ENCODE measurements around the gene MEIOSIN.

The MEIOSIN gene

GRCh38 chr19:45772912-45773311 lies 39.7 kb downstream of the MEIOSIN start:
- H3K27me3 ChIP-seq, result peaks cover 99% of the 10 kb centered on the region
- no peaks in the 10 kb centered on the region for H3K9me3 ChIP-seq
- H3K4me1 ChIP-seq (ENCODE audit: control insufficient read depth in 1 of 2, insufficient read depth in 1 of 2, low read depth in 1 of 2, low read length in 1 of 2), result peaks cover 26 to 30% of the 10 kb centered on the region in 2 experiments
- no peak for TF ChIP-seq CTCF (IDR thresholded peaks at IDR 0.05)
- H3K27ac ChIP-seq, result no peak overlapping the region
- H3K4me3 ChIP-seq (ENCODE audit: low read depth in 1 of 2, low read length in 1 of 2), result no peak overlapping the region
- no peaks in the 10 kb centered on the region for H3K36me3 ChIP-seq

- no peaks in the 10 kb centered on the region for H3K36me3 ChIP-seq
- H3K4me3 ChIP-seq (ENCODE audit: low read depth in 1 of 2, low read length in 1 of 2), result no peak overlapping the region
- peaks cover 21 to 25% of the 10 kb centered on the region in 2 experiments for H3K4me1 ChIP-seq (ENCODE audit: control insufficient read depth in 1 of 2, insufficient read depth in 1 of 2, low read depth in 1 of 2, low read length in 1 of 2)
- H3K27me3 ChIP-seq, result peaks cover 99% of the 10 kb centered on the region
- no peak overlapping the region for H3K27ac ChIP-seq
- H3K9me3 ChIP-seq, result no peaks in the 10 kb centered on the region
- TF ChIP-seq CTCF (IDR thresholded peaks at IDR 0.05), result no peak
Measured at GRCh38 chr19:45773384-45773783, 40.1 kb downstream of the MEIOSIN start.

DNA sequence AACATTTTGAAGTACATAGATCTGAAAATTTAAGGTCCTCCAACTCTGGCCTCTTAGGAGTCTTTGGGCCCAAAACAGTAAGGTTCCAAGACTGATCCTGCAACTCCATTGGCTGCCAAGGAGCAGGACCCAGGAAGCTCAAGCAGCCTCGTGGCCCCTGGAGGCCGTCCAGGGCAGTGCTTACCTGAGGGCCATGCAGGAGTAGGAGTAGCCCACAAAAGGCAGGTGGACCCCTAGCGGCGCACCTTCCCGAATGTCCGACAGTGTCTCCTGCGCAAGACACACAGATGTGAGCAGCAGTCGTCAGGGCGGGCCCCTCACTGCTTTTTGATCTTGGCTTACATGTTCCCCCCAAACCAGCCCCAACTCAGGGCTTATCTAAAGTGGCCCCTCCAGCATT lies 41.5 kb downstream of the MEIOSIN start:
- no peak overlapping the region for H3K4me3 ChIP-seq (ENCODE audit: low read depth in 1 of 2, low read length in 1 of 2)
- H3K4me1 ChIP-seq (ENCODE audit: control insufficient read depth in 1 of 2, insufficient read depth in 1 of 2, low read depth in 1 of 2, low read length in 1 of 2), result peaks cover 16 to 21% of the 10 kb centered on the region in 2 experiments
- H3K36me3 ChIP-seq, result no peaks in the 10 kb centered on the region
- no peaks in the 10 kb centered on the region for H3K9me3 ChIP-seq
- no peak overlapping the region for H3K27ac ChIP-seq
- TF ChIP-seq CTCF (IDR thresholded peaks at IDR 0.05), result no peak
- H3K27me3 ChIP-seq, result peaks cover 99% of the 10 kb centered on the region

- peaks cover 99% of the 10 kb centered on the region for H3K27me3 ChIP-seq
- no peak for TF ChIP-seq CTCF (IDR thresholded peaks at IDR 0.05)
Measured at GRCh38 chr19:45777395-45777961, 44.2 kb downstream of the MEIOSIN start.

GRCh38 chr19:45778010-45778661 lies 44.9 kb downstream of the MEIOSIN start:
- TF ChIP-seq CTCF (IDR thresholded peaks at IDR 0.05), result no peak
- no peak overlapping the region for H3K4me3 ChIP-seq (ENCODE audit: low read depth in 1 of 2, low read length in 1 of 2)
- peaks cover 99% of the 10 kb centered on the region for H3K27me3 ChIP-seq
- H3K27ac ChIP-seq, result no peak overlapping the region
- no peaks in the 10 kb centered on the region for H3K9me3 ChIP-seq
- no peaks in the 10 kb centered on the region for H3K36me3 ChIP-seq
- H3K4me1 ChIP-seq (ENCODE audit: control insufficient read depth in 1 of 2, insufficient read depth in 1 of 2, low read depth in 1 of 2, low read length in 1 of 2), result peaks cover 6 to 11% of the 10 kb centered on the region in 2 experiments

More at GRCh38 chr19:45777395-45777961, 44.2 kb downstream of the MEIOSIN start:
- Histone ChIP-seq H3K27ac (no peak overlapping the region), H3K4me1 (ENCODE audit: control insufficient read depth in 1 of 2, insufficient read depth in 1 of 2, low read depth in 1 of 2, low read length in 1 of 2) (peaks cover 6 to 11% of the 10 kb centered on the region in 2 experiments), H3K36me3 (no peaks in the 10 kb centered on the region), H3K9me3 (no peaks in the 10 kb centered on the region), H3K4me3 (ENCODE audit: low read depth in 1 of 2, low read length in 1 of 2) (no peak overlapping the region)
